HepG2 (cell line): ENCODE data around the gene MARCHF2. TPM values are rescaled to one million over a fixed set of nuclear protein-coding genes. Genes with fewer than 3 reads are reported as not detected.

Source experiments
- CBX2 ChIP-seq, 2 experiments: fragments of 200-600 bp in 1 of 2; sonication (generic); formaldehyde crosslinking in 1 of 2; IDR thresholded peaks; 2 replicates each; pipeline versions ENCODE4 v1.7.0 to v1.8.1; 2018 to 2022; ENCODE audit warnings: low read depth in 2 of 2, low read length in 1 of 2, mild to moderate bottlenecking in 1 of 2, missing genetic modification reagents in 1 of 2
- MAZ ChIP-seq, 2 experiments: sonication (generic) in 1 of 2; formaldehyde crosslinking in 1 of 2; IDR thresholded peaks; 2 replicates each; pipeline versions ENCODE4 v1.5.0 to v1.6.1; 2012 to 2020; ENCODE audit warnings: low read depth in 2 of 2, mild to moderate bottlenecking in 2 of 2, borderline replicate concordance in 1 of 2, improper control_type of control experiment in 1 of 2, low read length in 1 of 2, missing genetic modification reagents in 1 of 2, moderate library complexity in 1 of 2
- MED1 ChIP-seq: sonication (generic); formaldehyde crosslinking; IDR thresholded peaks from 2 replicates; pipeline ENCODE4 v1.4.0; 2020; ENCODE audit warnings: missing genetic modification reagents
- NR2F2 ChIP-seq: IDR thresholded peaks from 2 replicates; pipeline ENCODE4 v1.6.1; 2012; ENCODE audit warnings: low read depth, inconsistent platforms, borderline replicate concordance
- POLR2AphosphoS5 ChIP-seq: IDR thresholded peaks from 2 replicates; pipeline ENCODE4 v1.6.1; 2012; ENCODE audit warnings: low read depth, low read length
- PPARG ChIP-seq: conservative IDR thresholded peaks from 2 replicates; pipeline ENCODE4 v1.6.1; 2016; ENCODE audit warnings: missing biosample characterization, missing genetic modification reagents
- RERE ChIP-seq: IDR thresholded peaks from 2 replicates; pipeline ENCODE4 v1.6.1; 2016; ENCODE audit warnings: low read depth, missing genetic modification reagents, missing compliant biosample characterization
- SKI ChIP-seq: fragments of 450-650 bp; IDR thresholded peaks from one replicate; pipeline ENCODE4 v1.6.1; 2018; ENCODE audit warnings: mild to moderate bottlenecking; ENCODE audit not compliant: partially characterized antibody
- SOX13 ChIP-seq, 3 experiments: fragments of 450-650 bp in 1 of 3; sonication (generic) in 1 of 3; formaldehyde crosslinking in 1 of 3; IDR thresholded peaks in 2 of 3; conservative IDR thresholded peaks in 1 of 3; 2 replicates each; pipeline versions ENCODE4 v1.5.0 to v1.6.1; 2016 to 2020; ENCODE audit warnings: antibody characterized with exemption in 1 of 3, mild to moderate bottlenecking in 1 of 3, missing compliant biosample characterization in 1 of 3, missing genetic modification reagents in 1 of 3, moderate library complexity in 1 of 3
- ZGPAT ChIP-seq: IDR thresholded peaks from 2 replicates; pipeline ENCODE4 v1.6.1; 2016; ENCODE audit warnings: mild to moderate bottlenecking
- ZNF274 ChIP-seq: sonication (generic); formaldehyde crosslinking; IDR thresholded peaks from 2 replicates; pipeline ENCODE4 v1.5.1; 2020; ENCODE audit warnings: mild to moderate bottlenecking, missing genetic modification reagents
- ZNF296 ChIP-seq: sonication (generic); formaldehyde crosslinking; conservative IDR thresholded peaks from 2 replicates; pipeline ENCODE4 v1.5.0; 2020; ENCODE audit warnings: mild to moderate bottlenecking, missing genetic modification reagents
- ZNF331 ChIP-seq: sonication (generic); formaldehyde crosslinking; IDR thresholded peaks from 2 replicates; pipeline ENCODE4 v1.4.0; 2020; ENCODE audit warnings: missing genetic modification reagents
- ZNF549 ChIP-seq: sonication (generic); formaldehyde crosslinking; IDR thresholded peaks from 2 replicates; pipeline ENCODE4 v1.5.0; 2020; ENCODE audit warnings: missing genetic modification reagents
- ZNF646 ChIP-seq: sonication (generic); formaldehyde crosslinking; IDR thresholded peaks from 2 replicates; pipeline ENCODE4 v1.9.0; 2021; ENCODE audit warnings: mild to moderate bottlenecking, missing genetic modification reagents
- polyA plus RNA-seq, 8 experiments: library from polyadenylated mRNA; depleted of rRNA in 3 of 8; stranded (reverse) in 7 of 8; unstranded in 1 of 8; fragments of >200 nt; fragmentation: Illumina TruSeq in 4 of 8; extraction: Trizol in 4 of 8; gene quantifications; 2 replicates each; pipeline versions ENCODE4 v1.2.1 to v1.2.3, GENCODE V29; 2011 to 2016; ENCODE audit warnings: low read depth in 4 of 8, missing spikeins in 1 of 8, mixed read lengths in 1 of 8; ENCODE audit not compliant: insufficient read depth in 1 of 8
- total RNA-seq, 5 experiments: library from RNA; depleted of rRNA; stranded (reverse); fragments of >200 nt; fragmentation: Illumina TruSeq; extraction: Trizol; gene quantifications; 2 replicates each; pipeline ENCODE4 v1.2.3, GENCODE V29; 2016; ENCODE audit warnings: low read depth in 1 of 5

Gene MARCHF2
- total and polyA plus RNA-seq, 2 of the 13 experiments (the other 11 are each of a cell fraction or from before 2014, with no cell fraction given), result 12.7 to 13.0 TPM

GRCh38 chr19:8367327-8368001, 45.6 kb upstream of the MARCHF2 start (continued):
- no peak for TF ChIP-seq RERE (CRISPR knock-in tag)
- TF ChIP-seq ZNF296, result no peak
- TF ChIP-seq ZNF331 (CRISPR knock-in tag), result no peak
- 0 out of 2 replicates have a peak, but pooled peaks have one; percentile 21 for TF ChIP-seq ZGPAT (CRISPR knock-in tag)
- no peak for TF ChIP-seq ZNF646
- TF ChIP-seq SKI, result peak; percentile 43
- no peak for TF ChIP-seq SOX13 (IDR thresholded peaks at IDR 0.05)
- no peak for TF ChIP-seq SOX13 (CRISPR knock-in tag; conservative IDR thresholded peaks at IDR 0.05 in 1 of 2, IDR thresholded peaks at IDR 0.05 in 1 of 2)
- peak; percentile 92 for TF ChIP-seq PPARG (CRISPR knock-in tag)
- TF ChIP-seq NR2F2, result no peak
- TF ChIP-seq POLR2AphosphoS5, result 0 out of 2 replicates have a peak, but pooled peaks have one; percentile 6
- no peak for TF ChIP-seq ZNF274 (CRISPR knock-in tag)
- TF ChIP-seq MAZ (IDR thresholded peaks at IDR 0.05; ENCODE audit: borderline replicate concordance, low read depth, low read length), result no peak
- no peak for TF ChIP-seq MAZ (CRISPR knock-in tag; IDR thresholded peaks at IDR 0.05; ENCODE audit: low read depth)
- TF ChIP-seq CBX2 (IDR thresholded peaks at IDR 0.05; ENCODE audit: low read depth, low read length), result no peak
- TF ChIP-seq CBX2 (CRISPR knock-in tag; IDR thresholded peaks at IDR 0.05; ENCODE audit: low read depth), result no peak
- no peak for TF ChIP-seq MED1 (CRISPR knock-in tag)
- no peak for TF ChIP-seq ZNF549 (CRISPR knock-in tag)
